Measurements from ENCODE around the gene ERN2. TPM values are rescaled to one million over a fixed set of nuclear protein-coding genes. Genes with fewer than 3 reads are reported as not detected.

Gene ERN2
- total RNA-seq, 1 experiment from 2014 or later: 1.8 TPM

DNA sequence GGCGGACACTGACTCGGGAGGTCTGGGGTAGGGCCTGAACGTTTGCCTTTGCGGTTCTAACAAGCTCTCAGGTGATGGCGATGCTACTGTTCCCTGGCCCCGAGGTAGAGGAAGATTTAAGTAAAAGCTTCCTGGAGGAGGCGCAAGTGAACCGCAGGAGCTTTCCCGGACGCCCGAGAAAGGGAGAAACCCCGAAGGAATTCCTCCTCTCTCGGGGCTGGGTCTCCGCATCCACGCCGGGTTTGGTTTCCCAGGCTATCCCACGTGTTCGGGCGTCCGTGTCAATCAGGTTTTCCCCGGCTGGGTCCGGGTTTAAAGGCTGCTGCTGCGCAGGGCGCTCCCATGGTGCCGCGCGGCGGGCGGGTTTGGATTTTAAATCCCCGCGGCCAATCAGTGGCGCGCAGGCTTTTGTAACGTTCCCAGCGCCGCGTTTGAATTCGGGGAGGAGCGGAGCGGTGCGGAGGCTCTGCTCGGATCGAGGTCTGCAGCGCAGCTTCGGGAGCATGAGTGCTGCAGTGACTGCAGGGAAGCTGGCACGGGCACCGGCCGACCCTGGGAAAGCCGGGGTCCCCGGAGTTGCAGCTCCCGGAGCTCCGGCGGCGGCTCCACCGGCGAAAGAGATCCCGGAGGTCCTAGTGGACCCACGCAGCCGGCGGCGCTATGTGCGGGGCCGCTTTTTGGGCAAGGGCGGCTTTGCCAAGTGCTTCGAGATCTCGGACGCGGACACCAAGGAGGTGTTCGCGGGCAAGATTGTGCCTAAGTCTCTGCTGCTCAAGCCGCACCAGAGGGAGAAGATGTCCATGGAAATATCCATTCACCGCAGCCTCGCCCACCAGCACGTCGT lies 34.4 kb downstream of the ERN2 start, which contains the start of gene PLK1 (continued):
- TF ChIP-seq, protein P1, sequence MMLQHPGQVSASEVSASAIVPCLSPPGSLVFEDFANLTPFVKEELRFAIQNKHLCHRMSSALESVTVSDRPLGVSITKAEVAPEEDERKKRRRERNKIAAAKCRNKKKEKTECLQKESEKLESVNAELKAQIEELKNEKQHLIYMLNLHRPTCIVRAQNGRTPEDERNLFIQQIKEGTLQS (CRISPR knock-in tag; conservative IDR thresholded peaks at IDR 0.05): no peak
- TF ChIP-seq, protein P2, sequence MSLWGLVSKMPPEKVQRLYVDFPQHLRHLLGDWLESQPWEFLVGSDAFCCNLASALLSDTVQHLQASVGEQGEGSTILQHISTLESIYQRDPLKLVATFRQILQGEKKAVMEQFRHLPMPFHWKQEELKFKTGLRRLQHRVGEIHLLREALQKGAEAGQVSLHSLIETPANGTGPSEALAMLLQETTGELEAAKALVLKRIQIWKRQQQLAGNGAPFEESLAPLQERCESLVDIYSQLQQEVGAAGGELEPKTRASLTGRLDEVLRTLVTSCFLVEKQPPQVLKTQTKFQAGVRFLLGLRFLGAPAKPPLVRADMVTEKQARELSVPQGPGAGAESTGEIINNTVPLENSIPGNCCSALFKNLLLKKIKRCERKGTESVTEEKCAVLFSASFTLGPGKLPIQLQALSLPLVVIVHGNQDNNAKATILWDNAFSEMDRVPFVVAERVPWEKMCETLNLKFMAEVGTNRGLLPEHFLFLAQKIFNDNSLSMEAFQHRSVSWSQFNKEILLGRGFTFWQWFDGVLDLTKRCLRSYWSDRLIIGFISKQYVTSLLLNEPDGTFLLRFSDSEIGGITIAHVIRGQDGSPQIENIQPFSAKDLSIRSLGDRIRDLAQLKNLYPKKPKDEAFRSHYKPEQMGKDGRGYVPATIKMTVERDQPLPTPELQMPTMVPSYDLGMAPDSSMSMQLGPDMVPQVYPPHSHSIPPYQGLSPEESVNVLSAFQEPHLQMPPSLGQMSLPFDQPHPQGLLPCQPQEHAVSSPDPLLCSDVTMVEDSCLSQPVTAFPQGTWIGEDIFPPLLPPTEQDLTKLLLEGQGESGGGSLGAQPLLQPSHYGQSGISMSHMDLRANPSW (CRISPR knock-in tag; conservative IDR thresholded peaks at IDR 0.05; ENCODE audit: low read depth): no peak
- TF ChIP-seq, protein P3, sequence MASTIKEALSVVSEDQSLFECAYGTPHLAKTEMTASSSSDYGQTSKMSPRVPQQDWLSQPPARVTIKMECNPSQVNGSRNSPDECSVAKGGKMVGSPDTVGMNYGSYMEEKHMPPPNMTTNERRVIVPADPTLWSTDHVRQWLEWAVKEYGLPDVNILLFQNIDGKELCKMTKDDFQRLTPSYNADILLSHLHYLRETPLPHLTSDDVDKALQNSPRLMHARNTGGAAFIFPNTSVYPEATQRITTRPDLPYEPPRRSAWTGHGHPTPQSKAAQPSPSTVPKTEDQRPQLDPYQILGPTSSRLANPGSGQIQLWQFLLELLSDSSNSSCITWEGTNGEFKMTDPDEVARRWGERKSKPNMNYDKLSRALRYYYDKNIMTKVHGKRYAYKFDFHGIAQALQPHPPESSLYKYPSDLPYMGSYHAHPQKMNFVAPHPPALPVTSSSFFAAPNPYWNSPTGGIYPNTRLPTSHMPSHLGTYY (CRISPR knock-in tag; IDR thresholded peaks at IDR 0.05): no peak; the same call in 1 of the 2 replicates
- TF ChIP-seq, protein P4, sequence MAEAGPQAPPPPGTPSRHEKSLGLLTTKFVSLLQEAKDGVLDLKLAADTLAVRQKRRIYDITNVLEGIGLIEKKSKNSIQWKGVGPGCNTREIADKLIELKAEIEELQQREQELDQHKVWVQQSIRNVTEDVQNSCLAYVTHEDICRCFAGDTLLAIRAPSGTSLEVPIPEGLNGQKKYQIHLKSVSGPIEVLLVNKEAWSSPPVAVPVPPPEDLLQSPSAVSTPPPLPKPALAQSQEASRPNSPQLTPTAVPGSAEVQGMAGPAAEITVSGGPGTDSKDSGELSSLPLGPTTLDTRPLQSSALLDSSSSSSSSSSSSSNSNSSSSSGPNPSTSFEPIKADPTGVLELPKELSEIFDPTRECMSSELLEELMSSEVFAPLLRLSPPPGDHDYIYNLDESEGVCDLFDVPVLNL (CRISPR knock-in tag; IDR thresholded peaks at IDR 0.05; ENCODE audit: borderline replicate concordance, low read depth): peak; percentile 97
- TF ChIP-seq FOXK1 (CRISPR knock-in tag; IDR thresholded peaks at IDR 0.05) (0 out of 2 replicates have a peak, but pooled peaks have one; percentile 46), RORB (CRISPR knock-in tag; IDR thresholded peaks at IDR 0.05) (no peak), KAT7 (CRISPR knock-in tag; IDR thresholded peaks at IDR 0.05; ENCODE audit: borderline replicate concordance) (no peak; the same call in 1 of the 2 replicates), TEAD4 (CRISPR knock-in tag; IDR thresholded peaks at IDR 0.05) (no peak), ATF1 (CRISPR knock-in tag; IDR thresholded peaks at IDR 0.05) (peak; percentile 50; the same call in 1 of the 2 replicates), NR2C2 (CRISPR knock-in tag; IDR thresholded peaks at IDR 0.05) (no peak), ZNF232 (CRISPR knock-in tag; IDR thresholded peaks at IDR 0.05) (peak; percentile 76; the same call in 1 of the 2 replicates), MXD4 (CRISPR knock-in tag; IDR thresholded peaks at IDR 0.05; ENCODE audit: borderline replicate concordance) (no peak), ZNF416 (CRISPR knock-in tag; IDR thresholded peaks at IDR 0.05) (no peak), JUN (CRISPR knock-in tag; IDR thresholded peaks at IDR 0.05) (no peak), FOXP1 (CRISPR knock-in tag; IDR thresholded peaks at IDR 0.05; ENCODE audit: borderline replicate concordance) (peak; percentile 81), ELF4 (CRISPR knock-in tag; IDR thresholded peaks at IDR 0.05; ENCODE audit: low read depth) (peak; percentile 83), ZNF423 (CRISPR knock-in tag; IDR thresholded peaks at IDR 0.05) (no peak)
- TF ChIP-seq, protein P5, sequence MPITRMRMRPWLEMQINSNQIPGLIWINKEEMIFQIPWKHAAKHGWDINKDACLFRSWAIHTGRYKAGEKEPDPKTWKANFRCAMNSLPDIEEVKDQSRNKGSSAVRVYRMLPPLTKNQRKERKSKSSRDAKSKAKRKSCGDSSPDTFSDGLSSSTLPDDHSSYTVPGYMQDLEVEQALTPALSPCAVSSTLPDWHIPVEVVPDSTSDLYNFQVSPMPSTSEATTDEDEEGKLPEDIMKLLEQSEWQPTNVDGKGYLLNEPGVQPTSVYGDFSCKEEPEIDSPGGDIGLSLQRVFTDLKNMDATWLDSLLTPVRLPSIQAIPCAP (CRISPR knock-in tag; IDR thresholded peaks at IDR 0.05): no peak
- TF ChIP-seq, protein P6, sequence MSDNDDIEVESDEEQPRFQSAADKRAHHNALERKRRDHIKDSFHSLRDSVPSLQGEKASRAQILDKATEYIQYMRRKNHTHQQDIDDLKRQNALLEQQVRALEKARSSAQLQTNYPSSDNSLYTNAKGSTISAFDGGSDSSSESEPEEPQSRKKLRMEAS (CRISPR knock-in tag; IDR thresholded peaks at IDR 0.05): peak; percentile 91
- TF ChIP-seq, protein P7, sequence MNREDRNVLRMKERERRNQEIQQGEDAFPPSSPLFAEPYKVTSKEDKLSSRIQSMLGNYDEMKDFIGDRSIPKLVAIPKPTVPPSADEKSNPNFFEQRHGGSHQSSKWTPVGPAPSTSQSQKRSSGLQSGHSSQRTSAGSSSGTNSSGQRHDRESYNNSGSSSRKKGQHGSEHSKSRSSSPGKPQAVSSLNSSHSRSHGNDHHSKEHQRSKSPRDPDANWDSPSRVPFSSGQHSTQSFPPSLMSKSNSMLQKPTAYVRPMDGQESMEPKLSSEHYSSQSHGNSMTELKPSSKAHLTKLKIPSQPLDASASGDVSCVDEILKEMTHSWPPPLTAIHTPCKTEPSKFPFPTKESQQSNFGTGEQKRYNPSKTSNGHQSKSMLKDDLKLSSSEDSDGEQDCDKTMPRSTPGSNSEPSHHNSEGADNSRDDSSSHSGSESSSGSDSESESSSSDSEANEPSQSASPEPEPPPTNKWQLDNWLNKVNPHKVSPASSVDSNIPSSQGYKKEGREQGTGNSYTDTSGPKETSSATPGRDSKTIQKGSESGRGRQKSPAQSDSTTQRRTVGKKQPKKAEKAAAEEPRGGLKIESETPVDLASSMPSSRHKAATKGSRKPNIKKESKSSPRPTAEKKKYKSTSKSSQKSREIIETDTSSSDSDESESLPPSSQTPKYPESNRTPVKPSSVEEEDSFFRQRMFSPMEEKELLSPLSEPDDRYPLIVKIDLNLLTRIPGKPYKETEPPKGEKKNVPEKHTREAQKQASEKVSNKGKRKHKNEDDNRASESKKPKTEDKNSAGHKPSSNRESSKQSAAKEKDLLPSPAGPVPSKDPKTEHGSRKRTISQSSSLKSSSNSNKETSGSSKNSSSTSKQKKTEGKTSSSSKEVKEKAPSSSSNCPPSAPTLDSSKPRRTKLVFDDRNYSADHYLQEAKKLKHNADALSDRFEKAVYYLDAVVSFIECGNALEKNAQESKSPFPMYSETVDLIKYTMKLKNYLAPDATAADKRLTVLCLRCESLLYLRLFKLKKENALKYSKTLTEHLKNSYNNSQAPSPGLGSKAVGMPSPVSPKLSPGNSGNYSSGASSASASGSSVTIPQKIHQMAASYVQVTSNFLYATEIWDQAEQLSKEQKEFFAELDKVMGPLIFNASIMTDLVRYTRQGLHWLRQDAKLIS (CRISPR knock-in tag; IDR thresholded peaks at IDR 0.05; ENCODE audit: borderline replicate concordance): no peak
- TF ChIP-seq, protein P8, sequence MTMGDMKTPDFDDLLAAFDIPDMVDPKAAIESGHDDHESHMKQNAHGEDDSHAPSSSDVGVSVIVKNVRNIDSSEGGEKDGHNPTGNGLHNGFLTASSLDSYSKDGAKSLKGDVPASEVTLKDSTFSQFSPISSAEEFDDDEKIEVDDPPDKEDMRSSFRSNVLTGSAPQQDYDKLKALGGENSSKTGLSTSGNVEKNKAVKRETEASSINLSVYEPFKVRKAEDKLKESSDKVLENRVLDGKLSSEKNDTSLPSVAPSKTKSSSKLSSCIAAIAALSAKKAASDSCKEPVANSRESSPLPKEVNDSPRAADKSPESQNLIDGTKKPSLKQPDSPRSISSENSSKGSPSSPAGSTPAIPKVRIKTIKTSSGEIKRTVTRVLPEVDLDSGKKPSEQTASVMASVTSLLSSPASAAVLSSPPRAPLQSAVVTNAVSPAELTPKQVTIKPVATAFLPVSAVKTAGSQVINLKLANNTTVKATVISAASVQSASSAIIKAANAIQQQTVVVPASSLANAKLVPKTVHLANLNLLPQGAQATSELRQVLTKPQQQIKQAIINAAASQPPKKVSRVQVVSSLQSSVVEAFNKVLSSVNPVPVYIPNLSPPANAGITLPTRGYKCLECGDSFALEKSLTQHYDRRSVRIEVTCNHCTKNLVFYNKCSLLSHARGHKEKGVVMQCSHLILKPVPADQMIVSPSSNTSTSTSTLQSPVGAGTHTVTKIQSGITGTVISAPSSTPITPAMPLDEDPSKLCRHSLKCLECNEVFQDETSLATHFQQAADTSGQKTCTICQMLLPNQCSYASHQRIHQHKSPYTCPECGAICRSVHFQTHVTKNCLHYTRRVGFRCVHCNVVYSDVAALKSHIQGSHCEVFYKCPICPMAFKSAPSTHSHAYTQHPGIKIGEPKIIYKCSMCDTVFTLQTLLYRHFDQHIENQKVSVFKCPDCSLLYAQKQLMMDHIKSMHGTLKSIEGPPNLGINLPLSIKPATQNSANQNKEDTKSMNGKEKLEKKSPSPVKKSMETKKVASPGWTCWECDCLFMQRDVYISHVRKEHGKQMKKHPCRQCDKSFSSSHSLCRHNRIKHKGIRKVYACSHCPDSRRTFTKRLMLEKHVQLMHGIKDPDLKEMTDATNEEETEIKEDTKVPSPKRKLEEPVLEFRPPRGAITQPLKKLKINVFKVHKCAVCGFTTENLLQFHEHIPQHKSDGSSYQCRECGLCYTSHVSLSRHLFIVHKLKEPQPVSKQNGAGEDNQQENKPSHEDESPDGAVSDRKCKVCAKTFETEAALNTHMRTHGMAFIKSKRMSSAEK (CRISPR knock-in tag; IDR thresholded peaks at IDR 0.05; ENCODE audit: borderline replicate concordance): no peak
- TF ChIP-seq, protein P9, sequence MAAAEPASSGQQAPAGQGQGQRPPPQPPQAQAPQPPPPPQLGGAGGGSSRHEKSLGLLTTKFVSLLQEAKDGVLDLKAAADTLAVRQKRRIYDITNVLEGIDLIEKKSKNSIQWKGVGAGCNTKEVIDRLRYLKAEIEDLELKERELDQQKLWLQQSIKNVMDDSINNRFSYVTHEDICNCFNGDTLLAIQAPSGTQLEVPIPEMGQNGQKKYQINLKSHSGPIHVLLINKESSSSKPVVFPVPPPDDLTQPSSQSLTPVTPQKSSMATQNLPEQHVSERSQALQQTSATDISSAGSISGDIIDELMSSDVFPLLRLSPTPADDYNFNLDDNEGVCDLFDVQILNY (CRISPR knock-in tag; IDR thresholded peaks at IDR 0.05): peak; percentile 72

All from WTC11 (cell line).